HG02642 (cell line): ENCODE measurements around the gene CMPK2.
A peak's percentile ranks its signal among the peaks of the same experiment; 100 is the strongest.
"Not testable (repeated sequence)": the region's sequence is repeated elsewhere in the genome, so short reads cannot be mapped to it uniquely, and the experiment has no call there.

Experiments used
- ATAC-seq: cut with Tn5 transposase; IDR thresholded peaks from one replicate; pipeline ENCODE4 v1.9.1; 2021; ENCODE audit warnings: mild to moderate bottlenecking; ENCODE audit not compliant: unreplicated experiment, poor library complexity

CMPK2 gene

GRCh38 chr2:6865346-6866274 is at the start of gene CMPK2:
TSS of gene CMPK2 (minus strand) at chr2:6865907. CDS start at chr2:6865696, 211 bp downstream.
- ATAC-seq = peak; percentile 79

GRCh38 chr2:6915399-6915798 is 49.7 kb upstream of the CMPK2 start:
- ATAC-seq = no peak

- ATAC-seq = no peak
Observed at GRCh38 chr2:6914828-6915227, 49.1 kb upstream of the CMPK2 start.

GRCh38 chr2:6913415-6914157 is 47.9 kb upstream of the CMPK2 start:
- ATAC-seq = no peak

- no peak for ATAC-seq
Observed at GRCh38 chr2:6911721-6912120, 46.0 kb upstream of the CMPK2 start.

- peak; percentile 98 for ATAC-seq
Observed at GRCh38 chr2:6909431-6910385, 44.0 kb upstream of the CMPK2 start.

- no peak for ATAC-seq
Observed at GRCh38 chr2:6908291-6908690, 42.6 kb upstream of the CMPK2 start.

GRCh38 chr2:6906165-6906741 is 40.5 kb upstream of the CMPK2 start:
- ATAC-seq = no peak

- no peak for ATAC-seq
Observed at GRCh38 chr2:6905668-6906067, 40.0 kb upstream of the CMPK2 start.

- not testable (repeated sequence) for ATAC-seq
Observed at GRCh38 chr2:6902581-6902980, 36.9 kb upstream of the CMPK2 start.

- no peak for ATAC-seq
Observed at GRCh38 chr2:6896930-6897759, 31.4 kb upstream of the CMPK2 start.

- ATAC-seq = no peak
Observed at GRCh38 chr2:6893876-6894482, 28.3 kb upstream of the CMPK2 start.

GRCh38 chr2:6888724-6889123 is 23.0 kb upstream of the CMPK2 start:
- no peak for ATAC-seq

- ATAC-seq = no peak
Observed at GRCh38 chr2:6887751-6888192, 22.1 kb upstream of the CMPK2 start.

GRCh38 chr2:6885968-6886367 is 20.3 kb upstream of the CMPK2 start:
- ATAC-seq = no peak

GRCh38 chr2:6885551-6885950 is 19.8 kb upstream of the CMPK2 start:
- ATAC-seq = no peak

GRCh38 chr2:6883448-6884122 is 17.9 kb upstream of the CMPK2 start:
- ATAC-seq = no peak

GRCh38 chr2:6881516-6881915 is 15.8 kb upstream of the CMPK2 start:
- no peak for ATAC-seq
